Endothelial cell (in vitro differentiated cells): ENCODE results near the gene SF3B2. TPM values are rescaled to one million over a fixed set of nuclear protein-coding genes. Genes with fewer than 3 reads are reported as not detected.

Experiments
- DNase-seq: peaks from one replicate; pipeline ENCODE4 v3.0.0; 2021; ENCODE audit warnings: low spot score
- H3K27ac Mint-ChIP-seq: one replicate; pipeline ENCODE4 v1.8.0; 2021; ENCODE audit warnings: mixed read lengths, inconsistent platforms; ENCODE audit not compliant: unreplicated experiment
- H3K27me3 Mint-ChIP-seq: one replicate; pipeline ENCODE4 v1.8.0; 2021; ENCODE audit warnings: mild to moderate bottlenecking, moderate library complexity, mixed read lengths, inconsistent platforms; ENCODE audit not compliant: unreplicated experiment
- H3K36me3 Mint-ChIP-seq: one replicate; pipeline ENCODE4 v1.8.0; 2021; ENCODE audit warnings: mild to moderate bottlenecking, low read depth, mixed read lengths, inconsistent platforms; ENCODE audit not compliant: unreplicated experiment
- H3K4me1 Mint-ChIP-seq: one replicate; pipeline ENCODE4 v1.8.0; 2021; ENCODE audit warnings: mild to moderate bottlenecking, mixed read lengths, inconsistent platforms; ENCODE audit not compliant: unreplicated experiment
- H3K4me3 Mint-ChIP-seq: one replicate; pipeline ENCODE4 v1.8.0; 2021; ENCODE audit warnings: mild to moderate bottlenecking, mixed read lengths, inconsistent platforms; ENCODE audit not compliant: unreplicated experiment
- H3K9me3 Mint-ChIP-seq: one replicate; pipeline ENCODE4 v1.8.0; 2021; ENCODE audit warnings: mixed read lengths, inconsistent platforms; ENCODE audit not compliant: unreplicated experiment
- CTCF ChIP-seq: fragments of 200-600 bp; sonication (generic); IDR thresholded peaks from one replicate; pipeline ENCODE4 v1.5.0; 2021; ENCODE audit warnings: antibody characterized with exemption; ENCODE audit not compliant: unreplicated experiment
- total RNA-seq: library from RNA; stranded (reverse); fragmentation: NEBNext Ultra II Directional; extraction: Animal tissue kit (Norgen Biotek cat#: 25700); gene quantifications from one replicate; pipeline ENCODE4 v1.2.1, GENCODE V29; 2021; ENCODE audit not compliant: unreplicated experiment

The SF3B2 gene
- total RNA-seq, 1 donor from 2014 or later = 174 TPM

DNA sequence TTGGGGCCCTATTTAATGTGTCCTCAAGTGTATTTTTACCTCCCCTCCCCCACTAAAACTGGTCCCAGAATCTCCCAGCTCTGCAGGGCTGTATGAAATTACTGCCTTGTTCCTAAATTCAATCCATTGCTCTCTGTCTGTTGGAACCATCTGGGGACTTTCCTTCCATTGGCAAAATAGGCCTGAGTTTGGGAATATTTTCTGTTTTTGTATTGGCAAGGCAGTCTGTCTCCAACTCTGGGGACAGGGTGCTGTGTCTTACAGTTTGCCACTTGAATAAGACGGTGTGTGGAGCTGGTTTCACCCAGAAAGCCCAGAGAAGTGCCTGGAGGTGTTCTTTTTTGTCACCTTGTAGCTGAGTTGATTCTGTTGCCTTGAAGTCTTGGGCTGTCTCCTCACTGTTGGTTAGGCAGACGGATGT lies 19.2 kb downstream of the SF3B2 start:
- no peak for TF ChIP-seq CTCF
- peaks cover 35% of the 10 kb centered on the region for H3K4me1 Mint-ChIP-seq
- H3K36me3 Mint-ChIP-seq = peaks cover 48% of the 10 kb centered on the region
- H3K27ac Mint-ChIP-seq = peak overlapping the region; percentile 61
- DNase-seq = no peak
- H3K9me3 Mint-ChIP-seq = no peaks in the 10 kb centered on the region
- peaks cover 13% of the 10 kb centered on the region for H3K27me3 Mint-ChIP-seq
- peak overlapping the region; percentile 94 for H3K4me3 Mint-ChIP-seq

- Mint-ChIP-seq H3K4me1 (peaks cover 35% of the 10 kb centered on the region), H3K9me3 (no peaks in the 10 kb centered on the region), H3K27ac (no peak overlapping the region), H3K4me3 (peak overlapping the region; percentile 94), H3K36me3 (peaks cover 41% of the 10 kb centered on the region), H3K27me3 (peaks cover 13% of the 10 kb centered on the region)
- no peak for DNase-seq
- TF ChIP-seq CTCF = no peak
These were observed 19.9 kb downstream of the SF3B2 start for GRCh38 chr11:66072081-66072480.

GRCh38 chr11:66072518-66072917 lies 20.4 kb downstream of the SF3B2 start:
- peaks cover 35% of the 10 kb centered on the region for H3K4me1 Mint-ChIP-seq
- peak overlapping the region; percentile 94 for H3K4me3 Mint-ChIP-seq
- peaks cover 11% of the 10 kb centered on the region for H3K27me3 Mint-ChIP-seq
- H3K9me3 Mint-ChIP-seq = no peaks in the 10 kb centered on the region
- no peak for TF ChIP-seq CTCF
- peaks cover 37% of the 10 kb centered on the region for H3K36me3 Mint-ChIP-seq
- DNase-seq = no peak
- H3K27ac Mint-ChIP-seq = peak overlapping the region; percentile 73

GRCh38 chr11:66073669-66074068 lies 21.5 kb downstream of the SF3B2 start:
- no peaks in the 10 kb centered on the region for H3K9me3 Mint-ChIP-seq
- H3K4me3 Mint-ChIP-seq = no peak overlapping the region
- H3K27ac Mint-ChIP-seq = no peak overlapping the region
- peaks cover 29% of the 10 kb centered on the region for H3K4me1 Mint-ChIP-seq
- H3K36me3 Mint-ChIP-seq = peaks cover 44% of the 10 kb centered on the region
- peaks cover 9% of the 10 kb centered on the region for H3K27me3 Mint-ChIP-seq
- no peak for DNase-seq
- no peak for TF ChIP-seq CTCF

- no peak for DNase-seq
- Mint-ChIP-seq H3K4me1 (peaks cover 26% of the 10 kb centered on the region), H3K27ac (no peak overlapping the region), H3K27me3 (peaks cover 2% of the 10 kb centered on the region), H3K9me3 (no peaks in the 10 kb centered on the region), H3K36me3 (peaks cover 37% of the 10 kb centered on the region), H3K4me3 (no peak overlapping the region)
- no peak for TF ChIP-seq CTCF
These were observed 23.1 kb downstream of the SF3B2 start for GRCh38 chr11:66075273-66075672.
